ENCODE data around the gene TGFB1.
"Not testable (repeated sequence)": the region's sequence is repeated elsewhere in the genome, so short reads cannot be mapped to it uniquely, and the experiment has no call there.

The TGFB1 gene

GRCh38 chr19:41353466-41354342 is at the start of gene TGFB1:
TSS of gene TGFB1 (minus strand) at chr19:41353922. CDS start at chr19:41353044, 878 bp downstream.
- peak; percentile 47 for DNase-seq

DNA sequence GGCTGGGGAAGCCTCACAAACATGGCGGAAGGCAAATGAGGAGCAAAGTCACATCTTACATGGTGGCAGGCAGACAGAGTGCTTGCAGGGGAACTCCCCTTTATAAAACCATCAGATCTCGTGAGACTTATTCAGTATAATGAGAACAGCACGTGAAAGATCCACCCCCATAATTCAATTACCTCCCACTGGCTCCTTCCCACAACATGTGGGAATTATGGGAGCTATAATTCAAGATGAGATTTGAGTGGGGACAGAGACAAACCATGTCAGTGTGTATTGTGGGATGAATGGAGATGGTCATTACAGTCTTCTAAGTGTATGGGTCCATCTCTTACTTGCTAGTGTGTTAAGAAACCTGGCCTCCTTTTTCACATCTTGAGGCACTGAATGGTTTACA is 48.3 kb upstream of the TGFB1 start:
- DNase-seq = no peak

- DNase-seq = no peak
Observed at GRCh38 chr19:41401483-41401882, 47.8 kb upstream of the TGFB1 start.

DNA sequence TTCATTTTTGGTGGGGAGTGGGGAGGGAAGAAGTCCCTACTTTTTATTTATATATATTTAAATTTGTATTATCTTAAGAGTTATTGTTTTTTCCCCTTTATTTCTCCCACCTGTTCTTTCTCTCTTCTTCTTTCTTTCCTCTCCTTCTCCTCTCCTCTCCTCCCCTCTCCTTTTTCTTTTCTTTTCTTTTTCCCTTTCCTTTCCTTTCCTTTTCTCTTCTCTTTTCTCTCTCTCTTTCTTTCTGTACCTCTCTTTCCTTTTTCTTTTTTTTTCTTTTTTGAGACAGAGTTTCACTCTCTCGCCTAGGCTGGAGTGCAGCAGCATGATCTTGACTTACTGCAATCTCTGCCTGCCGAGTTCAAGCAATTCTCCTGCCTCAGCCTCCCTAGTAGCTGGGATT is 45.8 kb upstream of the TGFB1 start:
- DNase-seq = no peak

GRCh38 chr19:41399091-41399490 is 45.4 kb upstream of the TGFB1 start:
- no peak for DNase-seq

DNA sequence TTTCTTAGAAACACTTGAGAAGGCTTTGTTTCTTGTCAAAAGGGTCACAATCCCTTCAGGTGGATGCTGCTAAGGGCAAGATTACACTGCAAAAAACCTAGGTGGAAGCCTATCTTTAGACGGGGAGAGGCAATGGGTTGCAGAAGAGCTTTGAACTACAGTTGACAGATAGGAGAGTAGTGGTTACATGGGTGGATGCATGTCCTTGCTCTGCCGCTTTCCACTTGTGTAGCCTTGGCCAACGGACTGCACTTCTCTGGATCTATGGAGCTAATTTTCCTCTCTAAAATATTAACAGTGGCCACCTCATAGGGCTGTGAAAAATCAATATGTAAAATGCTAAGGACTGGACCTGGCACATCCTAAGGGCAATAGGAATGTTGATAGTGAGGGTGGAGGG is 44.9 kb upstream of the TGFB1 start:
- no peak for DNase-seq

DNA sequence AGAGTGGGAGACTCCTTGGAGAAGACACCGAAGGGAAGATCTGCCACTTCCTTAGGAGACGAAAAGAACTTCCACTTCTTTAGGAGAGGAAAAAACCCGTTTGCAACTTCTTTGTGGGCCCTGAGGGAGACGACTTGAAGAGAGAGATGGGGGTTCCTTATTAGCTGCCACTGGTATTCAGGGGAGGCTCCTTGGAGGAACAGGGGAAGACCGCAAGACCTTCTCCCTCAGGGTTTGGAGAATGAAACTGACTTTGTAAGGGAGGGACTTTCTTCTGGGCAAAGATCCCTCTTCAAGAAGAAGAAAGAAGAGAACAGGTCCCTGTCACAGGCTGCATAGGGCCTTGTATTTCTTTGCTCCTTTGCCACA is 44.3 kb upstream of the TGFB1 start:
- no peak for DNase-seq

DNA sequence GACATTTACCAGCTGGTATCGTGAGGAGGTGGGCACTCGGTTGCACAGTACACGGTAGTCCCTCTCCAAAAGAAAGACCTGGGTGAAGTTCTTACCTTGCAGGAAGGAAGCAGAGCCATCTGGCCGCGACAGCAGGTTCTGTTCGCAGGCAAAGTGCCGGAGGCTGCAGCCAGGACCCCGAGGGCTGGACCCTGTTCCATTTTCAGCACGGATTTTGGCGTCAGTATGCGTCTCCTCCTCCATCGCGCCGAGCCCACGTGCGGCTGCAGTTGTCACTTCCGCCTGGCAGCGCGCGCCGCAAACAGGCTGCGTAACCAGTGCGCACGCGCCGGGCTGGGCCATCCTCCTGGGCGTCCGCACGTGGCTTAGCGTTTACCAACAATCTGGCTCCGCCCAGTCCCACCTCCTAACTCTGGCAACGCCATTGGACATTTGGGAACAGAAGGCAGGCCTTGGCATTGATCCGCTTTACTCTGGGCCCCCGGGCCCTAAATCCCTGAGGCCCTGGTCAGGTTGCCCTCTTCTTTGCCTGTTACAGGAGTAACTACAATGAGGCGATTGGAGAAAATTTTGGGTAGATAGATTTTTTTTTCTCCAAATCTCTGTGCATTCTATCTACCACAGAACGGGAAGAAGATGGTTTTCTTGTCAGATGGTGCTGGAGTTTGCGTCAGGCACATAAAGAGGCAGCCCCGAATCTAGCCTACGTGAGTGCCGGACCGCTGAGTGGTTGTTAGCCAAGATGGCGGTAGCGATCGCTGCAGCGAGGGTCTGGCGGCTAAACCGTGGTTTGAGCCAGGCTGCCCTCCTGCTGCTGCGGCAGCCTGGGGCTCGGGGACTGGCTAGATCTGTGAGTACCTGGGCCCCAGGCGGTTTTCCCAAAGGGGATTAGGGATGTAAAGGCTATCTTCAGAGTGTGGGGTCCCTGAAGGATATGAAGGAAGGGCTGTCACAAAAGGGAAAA is 43.6 kb upstream of the TGFB1 start, which contains the start of the genes BCKDHA and EXOSC5:
Gene BCKDHA, plus strand, starts transcription at position 733 of the 964 bp plus-strand sequence. Its CDS starts 10 bp downstream, at position 743.
Gene EXOSC5, minus strand, starts transcription at position 274 of the 964 bp plus-strand sequence. Its CDS starts 31 bp downstream, at position 243.
- DNase-seq = peak; percentile 100

DNA sequence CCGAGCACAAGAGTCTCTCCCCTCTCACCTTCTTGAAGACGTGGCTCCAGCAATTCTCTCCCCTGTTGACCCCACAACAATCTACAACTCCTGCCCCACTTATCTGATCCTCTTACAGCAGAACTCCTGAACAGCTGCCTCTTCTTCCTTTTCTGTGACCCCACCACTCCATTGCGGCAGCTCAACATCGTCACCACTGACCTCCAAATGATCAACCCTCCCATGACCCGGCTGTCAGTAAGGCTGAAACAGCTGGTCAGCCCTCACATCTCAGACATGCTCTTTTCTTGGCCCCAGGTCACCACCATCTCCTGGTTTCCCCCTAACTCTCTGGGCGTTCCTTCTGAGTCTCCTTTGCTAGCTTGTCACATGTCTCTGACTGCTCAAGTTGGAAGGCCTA is 41.6 kb upstream of the TGFB1 start:
- DNase-seq = no peak

DNA sequence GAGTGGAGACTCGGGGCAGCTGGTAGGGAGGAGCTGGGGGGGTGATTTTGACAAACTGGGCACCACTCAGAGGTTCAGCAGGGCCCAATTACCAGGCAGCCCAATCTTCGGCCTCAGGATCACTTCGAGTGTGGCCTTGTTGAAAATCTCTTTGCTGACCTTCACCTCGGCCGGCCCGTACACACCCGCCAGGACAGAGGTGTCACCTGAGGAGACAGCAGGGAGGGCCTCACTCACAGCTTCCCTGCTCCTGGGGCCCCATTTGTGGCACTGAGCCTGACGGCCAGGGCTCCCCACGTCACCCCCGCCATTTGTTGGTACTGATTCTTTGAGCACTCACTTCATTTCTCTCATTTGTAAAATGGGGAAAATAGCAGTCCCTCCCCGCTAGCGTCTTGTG is 39.1 kb upstream of the TGFB1 start:
- DNase-seq = no peak

GRCh38 chr19:41391618-41392017 is 37.9 kb upstream of the TGFB1 start:
- no peak for DNase-seq

DNA sequence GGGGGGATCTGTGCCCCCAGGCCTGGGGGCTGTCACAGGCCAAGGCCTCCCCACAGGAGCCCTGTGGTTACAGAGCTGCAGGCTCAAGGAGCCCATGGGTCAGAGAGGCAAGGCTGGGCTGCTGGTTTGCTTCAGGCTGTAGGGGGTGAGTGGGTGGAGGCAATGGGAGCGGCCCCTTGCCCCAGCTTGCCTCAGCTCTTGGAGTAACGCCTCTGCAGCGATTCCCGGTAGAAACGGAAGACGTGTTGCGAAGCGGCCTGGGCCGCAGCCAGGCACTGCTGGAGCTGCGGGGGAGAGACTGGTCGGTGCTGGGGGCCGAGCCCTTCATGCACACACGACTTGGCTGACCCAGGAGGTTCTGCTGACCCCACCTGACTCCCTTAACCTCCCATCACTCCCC is 32.7 kb upstream of the TGFB1 start:
- DNase-seq = no peak

GRCh38 chr19:41384351-41384750 is 30.6 kb upstream of the TGFB1 start:
- DNase-seq = no peak

DNA sequence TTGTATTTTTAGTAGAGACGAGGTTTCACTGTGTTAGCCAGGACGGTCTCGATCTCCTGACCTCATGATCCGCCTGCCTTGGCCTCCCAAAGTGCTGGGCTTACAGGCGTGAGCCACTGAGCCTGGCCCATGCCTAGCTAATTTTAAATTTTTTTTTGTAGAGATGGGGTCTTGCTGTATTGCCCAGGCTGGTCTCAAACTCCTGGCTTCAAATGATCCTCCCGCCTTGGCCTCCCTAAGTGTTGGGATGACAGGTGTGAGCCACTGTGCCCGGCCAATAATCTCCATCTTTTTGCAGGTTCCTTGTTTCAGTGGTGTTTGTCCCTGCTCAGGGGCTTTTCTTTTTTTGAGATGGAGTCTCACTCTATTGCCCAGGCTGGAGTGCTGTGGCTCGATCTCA is 27.8 kb upstream of the TGFB1 start:
- DNase-seq = not testable (repeated sequence)

GRCh38 chr19:41377977-41378709 is 24.4 kb upstream of the TGFB1 start:
- DNase-seq = no peak

DNA sequence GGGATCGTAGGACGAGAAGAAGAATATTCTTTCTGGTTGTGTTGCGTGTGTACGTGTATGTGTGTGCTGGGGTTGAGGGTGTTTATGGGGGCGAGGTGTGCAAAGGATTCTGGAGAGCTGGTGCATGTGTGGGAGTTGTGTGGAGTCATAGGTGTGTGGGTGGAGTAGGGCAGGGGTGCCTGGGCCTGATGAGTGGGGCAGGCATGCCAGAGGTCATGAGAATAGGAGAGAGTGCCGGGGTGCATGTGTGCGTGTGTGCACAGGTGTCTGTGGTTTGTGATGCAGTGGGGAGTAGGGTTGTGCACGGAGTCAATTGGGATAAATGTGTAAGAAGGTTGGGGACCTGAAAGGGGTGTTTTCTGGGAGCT is 23.3 kb upstream of the TGFB1 start:
- no peak for DNase-seq

GRCh38 chr19:41376241-41376997 is 22.7 kb upstream of the TGFB1 start, which contains the start of gene TMEM91:
TSS of gene TMEM91 (plus strand) at chr19:41376533. CDS start at chr19:41378310, 1,777 bp downstream.
- DNase-seq = peak; percentile 66

DNA sequence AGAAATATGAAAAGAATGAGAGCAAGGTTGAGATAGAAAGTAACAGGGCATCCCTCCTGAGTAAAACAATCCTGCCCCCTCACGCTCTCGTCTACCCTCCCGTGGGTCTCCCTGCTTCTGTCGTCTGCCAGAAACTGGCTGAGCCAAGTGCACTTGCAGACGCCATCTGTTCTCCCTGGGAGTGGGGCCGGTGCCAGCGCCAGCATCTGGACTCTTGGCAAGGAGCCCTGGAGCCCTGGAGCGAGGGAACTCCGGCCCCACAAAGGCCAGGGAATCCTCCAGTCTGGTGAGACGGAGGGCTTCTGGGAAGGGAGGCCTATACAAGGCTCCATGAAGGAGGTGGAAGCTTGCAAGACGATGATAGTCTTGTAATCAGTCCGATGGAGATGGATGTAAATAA is 20.3 kb upstream of the TGFB1 start:
- peak; percentile 91 for DNase-seq

- DNase-seq = no peak
Observed at GRCh38 chr19:41372501-41372900, 18.8 kb upstream of the TGFB1 start.

GRCh38 chr19:41371541-41371940 is 17.8 kb upstream of the TGFB1 start:
- DNase-seq = no peak

DNA sequence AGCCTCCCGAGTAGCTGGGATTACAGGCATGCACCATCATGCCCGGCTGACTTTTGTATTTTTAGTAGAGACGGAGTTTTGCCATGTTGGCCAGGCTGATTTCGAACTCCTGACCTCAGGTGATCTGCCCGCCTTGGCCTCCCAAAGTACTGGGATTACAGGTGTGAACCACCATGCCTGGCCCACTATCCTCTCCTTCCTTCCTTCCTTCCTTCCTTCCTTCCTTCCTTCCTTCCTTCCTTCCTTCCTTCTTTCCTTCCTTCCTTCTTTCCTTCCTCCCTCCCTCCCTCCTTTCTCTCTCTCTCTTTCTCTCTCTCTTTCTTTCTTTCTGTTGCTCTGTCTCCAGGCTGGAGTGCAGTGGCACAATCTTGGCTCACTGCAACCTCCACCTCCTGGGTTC is 17.4 kb upstream of the TGFB1 start:
- DNase-seq = not testable (repeated sequence)

- DNase-seq = no peak
Observed at GRCh38 chr19:41369769-41370168, 16.0 kb upstream of the TGFB1 start.

Data from NCI-H2227 treated with DMSO at 0.1 percent for 48 hours (cell line).